CD4-positive, alpha-beta T cell treated with Interleukin-15 for 1 hour (primary cell): ENCODE measurements around the gene TANGO6.
"Not testable (repeated sequence)": the region's sequence is repeated elsewhere in the genome, so short reads cannot be mapped to it uniquely, and the experiment has no call there.

ENCODE experiments used
- DNase-seq: peaks from one replicate; pipeline ENCODE4 v3.0.0-alpha.2; 2020

TANGO6 gene

DNA sequence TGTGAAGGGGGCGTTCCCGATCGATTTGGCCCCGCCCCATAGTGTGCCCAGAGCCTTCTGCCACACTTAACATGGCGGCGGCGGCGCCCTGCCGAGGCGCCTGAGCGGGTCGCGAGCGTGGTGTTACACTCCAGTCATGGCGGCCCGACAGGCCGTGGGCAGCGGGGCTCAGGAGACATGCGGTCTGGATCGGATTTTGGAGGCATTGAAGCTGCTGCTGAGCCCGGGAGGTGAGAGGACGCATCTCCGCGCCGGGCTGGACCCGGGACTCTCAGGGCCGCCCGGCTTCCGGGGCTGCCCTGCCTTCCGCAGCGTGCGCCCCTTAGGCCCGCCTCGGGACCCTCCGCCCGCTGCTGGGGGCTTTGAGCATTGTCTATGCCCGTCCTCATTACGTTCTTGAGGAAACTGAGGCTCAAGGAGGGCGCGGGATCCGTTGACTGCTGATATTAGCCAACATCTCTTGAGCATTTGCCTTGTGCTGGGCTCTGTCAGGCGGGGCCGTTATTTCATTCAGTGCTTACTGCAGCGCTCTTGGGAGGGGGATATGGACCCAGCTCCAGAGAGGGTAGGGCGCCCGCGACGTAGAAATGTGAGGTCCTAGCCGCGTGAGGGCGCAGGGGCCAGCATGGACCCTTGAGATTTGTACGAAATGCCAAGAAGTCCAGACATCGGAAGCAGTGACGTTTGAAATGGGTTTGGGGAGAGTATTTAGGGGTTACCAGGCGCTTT, at the start of gene TANGO6:
TANGO6 (plus strand) TSS at position 50 of the 729 bp plus-strand sequence; CDS start at position 137, 87 bp downstream.
- DNase-seq: peak; percentile 90

DNA sequence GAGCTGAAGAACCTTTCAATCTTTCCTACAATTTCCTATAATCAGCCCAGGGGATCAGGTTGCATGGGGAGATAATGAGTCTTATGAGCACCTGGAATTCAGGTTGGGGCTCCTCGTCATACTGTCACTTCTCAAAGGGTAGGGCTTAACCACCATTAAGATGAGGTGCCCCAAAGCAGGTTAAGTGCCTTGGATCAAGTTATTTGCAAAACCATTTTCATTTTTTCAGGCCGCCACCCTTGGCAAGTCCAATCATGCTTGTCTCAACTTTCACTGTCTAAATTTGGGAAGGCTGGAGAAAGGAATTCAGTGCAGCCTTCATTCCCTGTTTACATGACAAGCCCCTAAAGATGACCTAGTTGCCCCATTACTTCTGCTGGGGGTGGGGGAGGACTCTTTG, 44.9 kb upstream of the TANGO6 start:
- no peak for DNase-seq

DNA sequence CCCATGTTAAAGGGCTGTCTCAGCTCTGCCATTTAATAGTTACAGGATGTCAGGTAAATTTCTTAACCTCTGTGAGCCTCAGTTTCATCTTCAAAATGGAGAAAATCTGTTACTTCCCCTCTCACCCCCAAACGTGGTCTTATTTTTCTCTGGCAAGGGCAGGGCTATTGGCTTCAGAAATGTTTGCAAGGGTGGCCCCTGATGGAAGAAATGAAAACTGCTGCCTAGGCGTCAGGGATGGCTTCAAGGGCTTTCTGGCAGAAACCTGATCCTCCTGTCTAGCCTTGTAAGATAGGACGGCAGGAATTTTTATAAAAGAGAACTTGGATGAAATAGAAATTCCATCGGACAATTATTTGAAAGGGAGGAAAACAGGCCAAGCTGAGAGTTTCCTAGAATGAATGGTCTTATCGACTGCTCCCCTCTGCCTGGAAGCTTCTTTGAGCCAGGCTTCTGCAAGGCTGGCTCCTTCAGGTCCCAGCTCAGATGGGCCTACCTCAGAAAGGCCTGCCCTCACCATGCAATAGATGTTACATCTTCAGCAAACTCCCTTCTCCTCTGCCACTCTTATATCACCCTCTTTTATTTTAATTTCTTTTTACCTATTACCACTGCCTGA, 43.0 kb upstream of the TANGO6 start:
- DNase-seq: peak; percentile 37

DNA sequence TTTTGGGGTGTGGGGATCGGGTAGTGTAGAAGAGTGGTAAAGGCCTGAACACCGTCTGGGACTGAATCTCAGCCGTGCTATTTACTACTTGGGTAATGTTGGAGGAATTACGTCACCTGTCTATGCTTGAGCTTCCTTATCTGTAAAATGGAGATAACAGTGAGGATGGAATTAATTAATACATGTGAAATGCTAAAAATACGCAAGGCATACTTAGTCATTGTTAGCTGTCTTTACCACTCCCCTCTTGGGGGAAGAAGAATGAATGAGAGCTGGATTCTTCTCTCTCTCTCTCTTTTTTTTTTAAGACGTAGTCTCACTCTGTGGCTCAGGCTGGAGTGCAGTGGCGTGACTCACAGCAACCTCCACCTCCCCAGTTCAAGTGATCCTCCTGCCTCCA, 41.1 kb upstream of the TANGO6 start:
- no peak for DNase-seq

DNA sequence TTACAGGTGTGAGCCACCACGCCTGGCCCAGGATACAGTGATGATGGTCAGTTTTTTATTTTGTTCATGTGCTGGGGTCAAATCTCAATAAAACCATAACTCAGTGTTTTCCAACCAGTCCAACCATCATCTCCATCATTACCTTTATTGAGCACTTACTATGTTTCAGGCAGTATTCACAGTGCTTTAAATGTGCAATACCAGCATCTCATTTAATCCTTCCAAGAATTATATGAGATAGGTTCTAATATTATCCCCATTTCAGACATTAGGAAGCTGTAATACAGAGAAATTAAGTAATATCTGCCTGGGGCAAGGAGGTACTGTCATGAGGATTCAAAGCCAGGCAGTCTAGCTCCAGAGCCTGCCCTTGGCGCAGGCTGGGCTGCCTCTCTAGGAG, 36.9 kb upstream of the TANGO6 start:
- no peak for DNase-seq

DNA sequence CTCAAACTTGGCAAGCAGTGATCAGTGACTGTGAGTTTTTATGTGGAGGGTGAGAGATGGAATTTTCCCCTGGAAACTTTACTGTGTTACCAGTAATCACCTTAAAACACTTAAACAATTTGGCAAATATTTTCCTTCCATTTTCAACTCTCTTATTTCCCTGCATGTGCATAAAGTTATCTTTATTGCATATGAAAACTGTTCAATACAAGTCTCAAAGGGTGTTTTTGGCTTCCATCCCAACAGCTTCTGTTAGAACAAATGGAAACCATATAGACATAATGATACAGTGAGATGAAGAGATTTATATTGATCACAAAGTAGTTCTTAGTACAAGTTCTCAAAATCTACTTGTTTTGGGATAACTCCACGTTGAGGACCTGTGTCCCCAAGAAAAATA, 36.4 kb upstream of the TANGO6 start:
- no peak for DNase-seq

DNA sequence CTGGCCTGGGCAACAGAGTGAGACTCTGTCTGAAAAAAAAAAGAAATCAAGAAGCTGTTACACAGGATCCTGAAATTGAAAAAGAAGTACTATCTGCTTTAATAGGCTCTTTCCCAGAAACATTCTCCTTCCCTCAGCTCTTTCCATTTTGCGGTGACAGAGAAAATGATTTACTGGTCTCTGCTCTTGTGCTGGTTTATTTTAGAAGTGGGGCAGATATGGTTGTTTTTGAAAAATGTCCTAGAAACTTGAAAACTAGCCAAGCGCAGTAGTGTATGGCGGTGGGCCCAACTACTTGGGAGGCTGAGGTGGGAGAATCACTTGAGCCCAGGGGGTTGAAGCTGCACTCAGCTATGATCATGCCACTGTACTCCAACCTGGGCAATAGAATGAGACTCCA, 28.8 kb upstream of the TANGO6 start:
- DNase-seq: no peak

DNA sequence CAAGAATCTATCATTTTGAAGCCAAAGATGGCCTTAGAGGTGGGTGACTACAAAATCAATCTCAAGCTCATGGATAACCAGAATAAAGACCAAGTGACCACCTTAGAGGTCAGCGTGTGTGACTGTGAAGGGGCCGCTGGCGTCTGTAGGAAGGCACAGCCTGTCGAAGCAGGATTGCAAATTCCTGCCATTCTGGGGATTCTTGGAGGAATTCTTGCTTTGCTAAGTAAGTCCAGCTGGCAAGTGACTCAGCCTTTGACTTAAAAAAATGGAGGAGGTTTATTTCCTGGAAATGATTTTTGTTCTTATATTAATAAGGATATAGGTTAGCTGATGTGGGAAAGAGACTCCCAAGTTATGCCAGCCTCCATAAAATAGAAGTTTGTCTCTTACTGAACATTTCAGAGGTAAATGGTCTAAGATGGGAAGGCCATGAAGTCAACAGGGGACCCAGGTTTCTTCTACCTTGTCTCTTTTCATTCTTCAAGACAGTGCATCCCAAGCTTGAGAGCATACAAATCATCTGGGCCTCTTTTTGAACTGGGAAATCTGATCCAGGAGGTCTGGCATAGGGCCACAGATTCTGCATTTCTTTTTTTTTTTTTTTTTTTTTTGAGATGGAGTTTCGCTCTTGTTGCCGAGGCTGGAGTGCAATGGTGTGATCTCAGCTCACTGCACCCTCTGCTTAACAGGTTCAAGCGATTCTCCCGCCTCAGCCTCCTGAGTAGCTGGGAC, 19.8 kb upstream of the TANGO6 start:
- DNase-seq: no peak

DNA sequence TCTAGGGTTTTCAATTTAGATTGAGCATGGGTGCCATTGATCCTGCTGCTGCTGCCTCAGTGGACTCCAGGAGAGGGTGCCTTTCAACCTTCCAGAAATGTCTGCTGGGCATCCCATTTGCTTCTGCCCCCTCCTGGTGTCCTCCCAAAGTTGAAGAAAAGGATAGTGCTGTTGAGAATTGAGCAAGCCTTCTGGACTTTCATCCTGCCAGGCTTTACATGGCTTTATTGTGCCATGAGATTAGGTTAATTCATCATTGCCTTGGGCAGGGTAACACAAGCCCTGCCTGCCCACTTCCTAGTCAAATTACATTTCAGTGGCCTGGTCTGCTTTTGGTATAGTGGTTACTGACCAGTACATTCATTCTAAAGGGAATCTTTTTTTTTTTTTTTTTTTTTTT, 17.9 kb upstream of the TANGO6 start:
- DNase-seq: no peak

DNA sequence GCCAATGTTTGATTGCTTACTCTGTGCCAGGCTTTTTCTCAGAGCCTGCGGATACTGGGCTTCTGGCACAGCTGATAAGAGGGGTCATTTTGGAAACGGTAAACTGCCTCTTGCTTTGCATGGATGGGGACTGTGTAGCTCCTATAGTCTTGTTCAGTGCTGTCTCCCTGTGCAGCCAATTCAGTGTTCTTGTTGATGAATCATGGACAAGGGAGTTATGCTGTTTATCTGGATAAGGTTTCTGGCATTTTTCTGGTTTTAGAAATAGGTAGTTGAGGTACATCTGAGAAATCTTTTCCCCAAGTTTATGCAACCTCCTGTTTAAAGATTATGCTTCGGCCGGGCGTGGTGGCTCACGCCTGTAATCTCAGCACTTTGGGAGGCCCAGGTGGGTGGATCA, 16.7 kb upstream of the TANGO6 start:
- DNase-seq: no peak

DNA sequence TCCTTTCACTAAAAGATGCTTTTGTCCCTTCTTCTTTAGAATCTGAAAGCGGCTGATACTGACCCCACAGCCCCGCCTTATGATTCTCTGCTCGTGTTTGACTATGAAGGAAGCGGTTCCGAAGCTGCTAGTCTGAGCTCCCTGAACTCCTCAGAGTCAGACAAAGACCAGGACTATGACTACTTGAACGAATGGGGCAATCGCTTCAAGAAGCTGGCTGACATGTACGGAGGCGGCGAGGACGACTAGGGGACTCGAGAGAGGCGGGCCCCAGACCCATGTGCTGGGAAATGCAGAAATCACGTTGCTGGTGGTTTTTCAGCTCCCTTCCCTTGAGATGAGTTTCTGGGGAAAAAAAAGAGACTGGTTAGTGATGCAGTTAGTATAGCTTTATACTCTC, 10.1 kb upstream of the TANGO6 start:
- no peak for DNase-seq

DNA sequence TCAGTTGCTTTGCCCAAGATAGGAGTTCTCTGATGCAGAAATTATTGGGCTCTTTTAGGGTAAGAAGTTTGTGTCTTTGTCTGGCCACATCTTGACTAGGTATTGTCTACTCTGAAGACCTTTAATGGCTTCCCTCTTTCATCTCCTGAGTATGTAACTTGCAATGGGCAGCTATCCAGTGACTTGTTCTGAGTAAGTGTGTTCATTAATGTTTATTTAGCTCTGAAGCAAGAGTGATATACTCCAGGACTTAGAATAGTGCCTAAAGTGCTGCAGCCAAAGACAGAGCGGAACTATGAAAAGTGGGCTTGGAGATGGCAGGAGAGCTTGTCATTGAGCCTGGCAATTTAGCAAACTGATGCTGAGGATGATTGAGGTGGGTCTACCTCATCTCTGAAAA, 8.8 kb upstream of the TANGO6 start:
- no peak for DNase-seq

DNA sequence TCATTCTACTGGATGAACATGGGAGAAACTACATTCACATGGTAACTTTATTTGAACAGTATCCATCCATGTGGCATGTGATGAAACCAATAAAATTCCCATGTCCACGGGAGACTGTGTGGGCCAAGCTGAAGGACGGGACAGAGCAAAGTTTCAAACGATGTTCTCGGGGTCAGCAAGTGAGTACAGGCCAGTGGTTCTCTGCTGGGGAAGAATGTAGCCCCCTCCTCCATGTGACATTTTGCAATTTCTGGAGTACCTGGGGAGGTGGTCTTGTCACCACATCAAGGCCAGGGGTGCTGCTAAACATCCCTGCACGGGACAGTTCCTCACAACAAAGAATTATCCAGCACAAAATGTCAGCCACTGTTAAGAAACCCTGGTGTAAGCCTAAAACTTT, 7.4 kb upstream of the TANGO6 start:
- no peak for DNase-seq

DNA sequence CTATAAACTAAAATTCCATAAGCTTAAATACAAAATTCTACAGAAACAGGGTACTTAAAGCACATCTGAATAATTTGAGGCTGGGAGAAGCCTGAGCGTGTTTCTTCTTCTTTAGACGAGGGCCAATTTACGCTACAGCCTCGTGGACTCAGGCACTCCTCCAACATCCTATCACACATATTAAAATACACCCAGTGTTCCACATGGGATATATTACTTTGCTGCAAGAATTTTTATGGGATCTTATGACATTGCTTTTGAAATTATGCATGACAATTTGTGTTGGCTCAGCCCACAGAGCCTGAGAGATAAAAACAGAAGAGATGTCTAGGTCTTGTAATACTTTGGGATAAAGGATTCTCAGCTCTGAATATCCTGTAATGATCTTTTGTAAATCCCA, 3.5 kb upstream of the TANGO6 start:
- DNase-seq: no peak

DNA sequence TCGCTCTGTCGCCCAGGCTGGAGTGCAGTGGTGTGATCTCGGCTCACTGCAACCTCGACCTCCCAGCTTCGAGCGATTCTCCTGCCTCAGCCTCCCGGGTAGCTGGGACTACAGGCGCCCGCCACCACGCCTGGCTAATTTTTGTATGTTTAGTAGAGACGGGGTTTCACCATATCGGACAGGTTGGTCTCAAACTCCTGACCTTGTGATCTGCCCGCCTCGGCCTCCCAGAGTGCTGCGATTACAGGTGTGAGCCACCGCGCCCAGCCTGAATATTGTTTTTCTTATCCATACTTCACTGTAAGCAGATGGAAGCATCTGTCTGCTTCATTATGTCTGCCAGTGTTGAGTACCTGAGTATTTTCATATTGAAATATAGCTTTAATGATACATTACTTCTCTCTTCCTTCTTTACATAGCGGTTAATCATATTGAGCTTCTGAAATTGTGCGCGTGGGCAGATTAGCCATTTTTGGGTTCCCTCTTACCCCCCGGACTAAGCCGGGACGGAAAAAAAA, 308 bp upstream of the TANGO6 start:
- not testable (repeated sequence) for DNase-seq

DNA sequence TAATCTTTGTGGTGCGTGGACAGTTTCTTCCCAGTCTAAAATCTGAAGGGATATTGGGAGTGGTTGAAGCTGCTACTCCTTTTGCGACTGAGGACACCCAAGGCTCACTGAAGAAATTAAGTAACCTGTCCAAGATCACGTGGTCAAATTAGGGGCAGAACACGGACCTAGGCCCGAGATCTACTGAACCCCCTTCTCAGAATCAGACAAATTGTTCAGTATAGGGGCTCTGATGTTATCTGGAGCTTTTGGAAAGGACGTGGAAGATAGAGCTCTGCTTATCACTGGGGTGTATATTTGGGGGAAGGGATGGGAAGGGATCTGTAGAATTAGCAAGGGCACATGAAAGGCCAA, 857 bp downstream of the TANGO6 start:
- no peak for DNase-seq

DNA sequence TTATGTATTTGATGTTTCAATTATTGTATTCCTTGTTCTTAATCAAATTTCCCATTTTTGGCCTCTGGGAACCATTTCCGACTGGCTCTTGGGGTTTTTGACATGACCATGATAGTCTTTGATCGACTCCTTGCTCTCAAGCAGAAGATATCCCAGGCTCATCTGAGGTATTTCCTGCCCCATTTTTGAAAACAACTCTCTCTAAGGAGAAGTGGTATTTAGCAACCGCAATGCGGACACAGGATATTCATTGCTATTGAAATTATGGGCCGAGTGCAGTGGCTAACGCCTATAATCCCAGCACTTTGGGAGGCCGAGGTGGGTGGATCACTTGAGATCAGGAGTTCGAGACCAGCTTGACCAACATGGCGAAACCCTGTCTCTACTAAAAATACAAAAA, 5.5 kb downstream of the TANGO6 start:
- no peak for DNase-seq

DNA sequence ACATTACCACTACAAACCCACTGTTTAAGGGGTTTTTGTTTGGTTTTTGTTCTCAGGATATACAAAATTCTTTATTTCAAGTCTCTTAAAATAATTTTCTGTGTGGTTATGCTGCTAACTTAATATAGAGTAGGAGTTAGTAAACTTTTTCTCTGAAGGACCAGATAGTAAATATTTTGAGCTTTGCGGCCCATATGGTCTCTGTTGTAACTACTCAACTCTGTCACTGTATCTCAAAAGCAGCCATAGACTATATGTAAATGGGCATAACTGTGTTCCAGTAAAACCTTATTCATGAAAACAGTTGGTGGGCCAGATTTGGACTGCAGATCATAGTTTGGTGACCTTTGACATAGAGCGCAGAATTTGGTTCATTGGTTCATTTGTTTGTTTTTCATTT, 7.2 kb downstream of the TANGO6 start:
- no peak for DNase-seq

DNA sequence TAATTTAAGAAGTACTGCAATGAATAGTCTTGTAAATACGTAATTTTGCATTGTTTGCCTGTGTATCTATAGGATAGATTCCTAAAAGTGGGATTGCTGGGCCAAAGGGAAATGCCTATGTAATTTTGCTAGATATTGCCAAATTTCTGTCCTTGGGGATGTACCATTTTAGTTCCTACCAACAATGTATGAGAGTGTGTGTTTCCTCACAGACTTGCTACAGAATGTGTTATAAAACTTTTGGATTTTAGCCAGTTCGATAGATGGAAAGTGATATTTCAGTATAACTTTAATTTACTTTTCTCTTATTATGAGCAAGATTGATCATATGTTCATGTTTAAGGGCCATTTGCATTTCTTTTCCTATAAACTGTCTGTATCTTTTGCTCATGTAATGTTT, 8.3 kb downstream of the TANGO6 start:
- DNase-seq: no peak

DNA sequence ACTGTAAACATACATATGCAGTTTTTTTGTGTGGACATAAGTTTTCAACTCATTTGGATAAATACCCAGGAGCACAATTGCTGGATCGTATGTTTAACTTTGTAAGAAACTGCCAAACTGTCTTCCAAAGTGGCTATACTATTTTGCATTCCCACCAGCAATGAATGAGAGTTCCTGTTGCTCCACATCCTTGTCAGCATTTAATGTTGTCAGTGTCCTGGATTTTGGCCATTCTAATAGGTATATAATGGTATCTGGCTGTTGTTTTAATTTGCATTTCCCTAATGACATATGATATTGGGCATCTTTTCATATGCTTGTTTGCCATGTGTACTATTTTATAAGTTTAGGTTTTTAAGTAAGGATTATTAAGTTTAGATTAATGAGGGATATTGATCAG, 14.1 kb downstream of the TANGO6 start:
- no peak for DNase-seq

DNA sequence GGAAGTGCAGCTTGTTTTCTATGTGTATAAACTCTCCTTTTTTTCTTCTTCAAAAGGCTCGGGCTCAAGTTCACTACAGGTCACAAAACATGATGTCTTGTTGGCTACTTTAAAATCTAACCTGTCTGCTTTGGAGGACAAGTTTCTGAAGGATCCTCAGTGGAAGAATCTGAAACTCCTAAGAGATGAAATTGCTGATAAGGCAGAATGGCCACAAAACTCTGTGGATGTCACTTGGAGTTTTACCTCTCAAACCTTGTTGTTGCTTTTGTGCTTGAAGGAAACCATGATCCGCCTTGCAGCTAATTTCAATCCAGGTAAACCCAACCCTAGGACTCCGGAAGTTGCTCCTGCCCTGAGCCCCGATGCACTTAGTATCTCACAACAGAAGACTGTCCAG, 16.5 kb downstream of the TANGO6 start:
- DNase-seq: no peak

DNA sequence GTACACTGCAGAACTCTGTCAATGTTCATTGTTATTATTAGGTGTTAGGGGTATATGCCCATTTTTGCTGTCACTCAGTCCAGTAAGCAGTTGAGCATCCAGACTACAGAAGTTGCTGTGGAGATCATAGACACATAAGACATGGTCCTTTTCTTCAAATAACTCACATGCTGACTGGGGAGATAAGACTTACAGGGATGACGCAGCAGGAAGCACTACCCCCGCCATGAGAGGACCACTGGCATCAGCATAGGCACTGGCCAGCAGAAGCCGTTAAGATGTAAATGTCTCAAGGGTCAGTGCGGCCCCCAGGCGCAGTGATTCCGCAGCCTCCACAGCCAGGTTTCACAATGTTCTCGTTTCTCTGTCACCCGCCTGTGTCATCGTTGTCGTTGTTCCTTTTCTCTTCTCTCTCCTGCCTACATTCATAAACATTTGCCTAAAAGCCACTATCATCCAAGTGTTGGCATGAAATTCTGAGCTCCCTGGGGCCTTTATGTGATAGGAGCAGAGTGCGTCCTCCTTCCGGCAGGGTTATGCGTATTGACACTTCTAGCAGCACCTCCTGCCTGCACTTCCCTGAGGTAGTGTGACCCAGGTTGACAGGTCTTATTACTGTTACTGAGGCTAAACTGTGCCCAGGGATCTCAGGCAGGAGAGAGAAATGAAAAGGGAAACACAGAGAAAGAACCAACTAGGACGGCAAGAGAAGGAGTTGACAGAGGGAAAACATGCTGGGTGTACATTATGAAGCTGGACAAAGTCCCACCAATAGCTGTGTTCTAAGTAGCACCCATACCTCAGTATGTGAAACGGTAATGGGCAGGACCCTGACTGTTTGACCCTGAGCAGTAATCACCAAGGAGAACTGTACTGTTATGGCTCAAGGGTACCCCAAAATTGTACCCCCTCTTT, 17.9 kb downstream of the TANGO6 start:
- no peak for DNase-seq

DNA sequence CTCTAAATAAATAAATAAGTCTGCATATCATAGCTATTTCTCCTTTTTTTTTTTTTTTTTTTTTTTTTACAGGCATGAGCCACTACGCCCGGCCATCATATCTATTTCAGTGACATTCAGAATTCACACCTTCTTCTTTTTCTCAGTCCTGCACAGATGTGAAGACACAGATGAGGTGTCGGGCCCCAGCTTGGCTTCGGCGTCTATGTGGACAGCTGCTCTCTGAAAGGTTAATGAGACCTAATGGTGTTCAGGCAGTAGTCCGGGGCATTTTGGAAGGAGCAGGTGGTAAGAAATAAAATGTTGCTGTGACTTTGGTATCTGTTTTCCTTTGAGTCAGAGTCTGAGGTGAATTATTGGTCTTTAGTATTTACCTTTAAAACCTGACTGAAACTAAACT, 23.6 kb downstream of the TANGO6 start:
- no peak for DNase-seq
